NCI-H526 (cell line): ENCODE results near the gene ENSA.
A peak's percentile ranks its signal among the peaks of the same experiment; 100 is the strongest.
"Not testable (repeated sequence)": the region's sequence is repeated elsewhere in the genome, so short reads cannot be mapped to it uniquely, and the experiment has no call there.

ENCODE experiments used
- DNase-seq, 2 experiments: peaks; one replicate each; lab custom pipeline; 2025; lab: John Stamatoyannopoulos, UW

The ENSA gene

GRCh38 chr1:150621497-150622302 is 7.7 kb downstream of the ENSA start:
- peak; percentile 51 to 68 for DNase-seq

GRCh38 chr1:150620919-150621318 is 8.5 kb downstream of the ENSA start:
- DNase-seq, result no peak

- peak in 1 of 2 experiments; percentile 41 for DNase-seq
Observed at GRCh38 chr1:150619576-150620509, 9.6 kb downstream of the ENSA start.

- no peak for DNase-seq
Observed at GRCh38 chr1:150615346-150616201, 13.8 kb downstream of the ENSA start.

GRCh38 chr1:150613061-150613920 is 16.1 kb downstream of the ENSA start:
- DNase-seq, result no peak

GRCh38 chr1:150612014-150612345 is 17.4 kb downstream of the ENSA start:
- no peak for DNase-seq

GRCh38 chr1:150610576-150610975 is 18.8 kb downstream of the ENSA start:
- no peak for DNase-seq

GRCh38 chr1:150609732-150610131 is 19.7 kb downstream of the ENSA start:
- DNase-seq, result no peak

GRCh38 chr1:150606463-150607142 is 22.8 kb downstream of the ENSA start:
- no peak for DNase-seq

- not testable (repeated sequence) for DNase-seq
Observed at GRCh38 chr1:150605451-150605731, 24.0 kb downstream of the ENSA start.

- no peak for DNase-seq
Observed at GRCh38 chr1:150604226-150604588, 25.2 kb downstream of the ENSA start.

- no peak for DNase-seq
Observed at GRCh38 chr1:150603711-150604110, 25.7 kb downstream of the ENSA start.

- DNase-seq, result not testable (repeated sequence)
Observed at GRCh38 chr1:150602372-150602771, 27.0 kb downstream of the ENSA start.

- no peak for DNase-seq
Observed at GRCh38 chr1:150601540-150601939, 27.9 kb downstream of the ENSA start.

GRCh38 chr1:150598346-150598745 is 31.1 kb downstream of the ENSA start:
- DNase-seq, result not testable (repeated sequence)

GRCh38 chr1:150596976-150597375 is 32.4 kb downstream of the ENSA start:
- no peak for DNase-seq

GRCh38 chr1:150596095-150596892 is 33.1 kb downstream of the ENSA start:
- DNase-seq, result no peak

GRCh38 chr1:150582371-150582770 is 47.0 kb downstream of the ENSA start:
- no peak for DNase-seq

- DNase-seq, result not testable (repeated sequence)
Observed at GRCh38 chr1:150581962-150582361, 47.5 kb downstream of the ENSA start.

GRCh38 chr1:150581437-150581836 is 48.0 kb downstream of the ENSA start:
- DNase-seq, result not testable (repeated sequence)
